ENCODE results near the gene PIGQ. TPM values are rescaled to one million over a fixed set of nuclear protein-coding genes. Genes with fewer than 3 reads are reported as not detected.

PIGQ gene
- total and polyA plus RNA-seq, 2 of the 4 experiments (the other 2 are of a cell fraction) = 5.9 to 36.8 TPM

DNA sequence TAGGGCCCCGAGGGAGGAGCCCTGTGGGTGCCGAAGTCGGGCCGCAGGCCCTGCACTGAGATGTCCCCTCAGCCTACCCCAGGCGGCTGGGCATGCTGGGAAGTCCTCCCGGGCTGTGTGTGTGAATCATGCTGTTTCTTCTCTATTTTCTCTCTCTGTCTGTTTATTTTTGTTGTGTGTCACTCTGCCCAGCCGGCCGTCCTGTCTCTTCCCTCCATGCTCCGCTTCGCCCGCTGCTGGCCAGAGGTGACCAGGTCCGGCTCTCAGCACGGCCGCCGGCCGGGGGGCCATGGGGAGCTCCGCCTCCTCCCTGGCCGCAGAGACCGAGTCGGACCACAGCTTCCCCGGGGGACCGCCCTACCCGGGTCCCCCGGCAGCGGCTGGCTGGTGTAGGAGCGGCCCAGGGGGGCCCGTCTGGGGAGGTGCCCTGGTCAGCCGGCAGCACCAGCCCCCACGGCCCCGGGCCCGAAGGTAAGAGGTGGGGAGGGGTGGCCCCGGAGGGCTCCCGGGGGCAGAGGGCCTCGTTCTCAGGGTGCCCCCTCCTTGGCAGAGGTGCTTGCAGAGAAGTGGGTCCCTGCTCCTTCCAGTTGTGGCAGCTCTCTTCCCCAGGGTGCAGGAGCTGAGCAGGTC lies 29.8 kb upstream of the PIGQ start:
- in situ Hi-C loops (cut with MboI; ENCODE audit: low sequenced_read_pairs) = no loop called here
- peak; percentile 88 for DNase-seq
- POLR2A ChIA-PET (ENCODE audit: unreplicated experiment) = no interaction called here
- TF ChIP-seq CTCF (conservative IDR thresholded peaks at IDR 0.05; ENCODE audit: low read depth, low read length) (peak; percentile 60), ELK1 (IDR thresholded peaks at IDR 0.05; ENCODE audit: borderline replicate concordance, low read depth, low read length) (no peak), NFE2L2 (IDR thresholded peaks at IDR 0.05; ENCODE audit: low read depth, low read length) (no peak), POLR2A (IDR thresholded peaks at IDR 0.05; ENCODE audit: low read depth, low read length) (no peak), SMC3 (IDR thresholded peaks at IDR 0.05; ENCODE audit: low read depth, low read length) (peak; percentile 45; the same call in 1 of the 2 replicates), MAZ (IDR thresholded peaks at IDR 0.05; ENCODE audit: borderline replicate concordance, low read depth, low read length) (peak; percentile 76), MAFK (IDR thresholded peaks at IDR 0.05; ENCODE audit: low read depth, low read length) (no peak), CEBPB (IDR thresholded peaks at IDR 0.05; ENCODE audit: low read depth, low read length) (no peak), RCOR1 (IDR thresholded peaks at IDR 0.05; ENCODE audit: insufficient replicate concordance, low read length) (no peak), BHLHE40 (IDR thresholded peaks at IDR 0.05; ENCODE audit: low read depth, low read length) (0 out of 2 replicates have a peak, but pooled peaks have one; percentile 32), FOS (IDR thresholded peaks at IDR 0.05; ENCODE audit: low read depth, low read length) (peak; percentile 89), RFX5 (IDR thresholded peaks at IDR 0.05; ENCODE audit: low read depth, low read length) (no peak), RAD21 (IDR thresholded peaks at IDR 0.05; ENCODE audit: low read length) (peak; percentile 52), USF2 (IDR thresholded peaks at IDR 0.05; ENCODE audit: low read depth, low read length) (no peak)

More for the DNA sequence above, 29.8 kb upstream of the PIGQ start:
- Histone ChIP-seq H4K5ac (ENCODE audit: low read depth, low read length) (peak overlapping the region; percentile 39), H3K9me3 (ENCODE audit: control insufficient read depth, insufficient read depth, low read length) (no peaks in the 10 kb centered on the region), H3K27ac (ENCODE audit: insufficient read depth, low read length) (peak overlapping the region; percentile 60), H2BK15ac (ENCODE audit: low read depth, low read length) (peak overlapping the region; percentile 79; the same call in 1 of the 3 replicates), H2BK120ac (ENCODE audit: low read depth, low read length) (peak overlapping the region; percentile 80), H3K14ac (replicated peaks; ENCODE audit: low read depth, low read length) (peak overlapping the region; percentile 14; the same call in 1 of the 2 replicates), H3K4me3 (ENCODE audit: insufficient read depth, low read depth, low read length) (no peak overlapping the region), H2AK5ac (ENCODE audit: low read depth, low read length) (peak overlapping the region; percentile 62; the same call in 1 of the 2 replicates), H3K4me2 (ENCODE audit: low read depth, low read length) (peak overlapping the region; percentile 6; the same call in 1 of the 2 replicates), H2BK20ac (ENCODE audit: low read depth, low read length) (peak overlapping the region; percentile 30; the same call in 1 of the 2 replicates), H3K27me3 (ENCODE audit: control insufficient read depth, insufficient read depth, low read length) (no peaks in the 10 kb centered on the region), H3K4ac (ENCODE audit: low read depth, low read length) (peak overlapping the region; percentile 78), H2BK5ac (ENCODE audit: low read depth, low read length, poor library complexity, severe bottlenecking) (peak overlapping the region; percentile 72), H3K9me1 (ENCODE audit: insufficient read depth, low read length) (peaks cover 9% of the 10 kb centered on the region; the same call in 1 of the 2 replicates), H3K36me3 (ENCODE audit: control insufficient read depth, insufficient read depth, low read length) (peaks cover 15% of the 10 kb centered on the region), H3K18ac (ENCODE audit: low read depth, low read length) (no peak overlapping the region; the same call in 1 of the 2 replicates), H3K23ac (ENCODE audit: low read depth, low read length) (no peak overlapping the region), H3K79me1 (ENCODE audit: low read depth in 1 of 2, low read length in 2 of 2) (peaks cover 17 to 65% of the 10 kb centered on the region in 2 experiments), H2AK9ac (replicated peaks; ENCODE audit: low read depth, low read length, poor library complexity) (peak overlapping the region; percentile 92), H3K56ac (ENCODE audit: extremely low read depth, insufficient read depth, low read length) (no peak overlapping the region), H4K8ac (ENCODE audit: low read depth in 2 of 2, low read length in 2 of 2) (peak overlapping the region in 1 of 2 experiments; percentile 84; a peak in 1 of 4 replicates), H4K91ac (ENCODE audit: insufficient read depth, low read depth, low read length) (peak overlapping the region; percentile 47; the same call in 1 of the 2 replicates), H3K4me1 (ENCODE audit: control insufficient read depth, insufficient read depth, low read length) (peaks cover 22% of the 10 kb centered on the region), H2AFZ (replicated peaks; ENCODE audit: low read length, poor library complexity) (peak overlapping the region; percentile 74), H3K9ac (ENCODE audit: low read depth, low read length) (0 out of 2 replicates have a peak overlapping the region, but pooled peaks have one; percentile 34), H4K20me1 (ENCODE audit: insufficient read depth, low read length) (peaks cover 65% of the 10 kb centered on the region)
- CTCF ChIA-PET = interaction anchor here (0.6 kb wide), 2 partner anchors 37 to 153 kb away, joined by 3 read pairs; no protein-coding TSS in a partner anchor
- dilution Hi-C loops (cut with HindIII; ENCODE audit: low sequenced_read_pairs, unreplicated experiment) (no loop called here), intact Hi-C loops (cut with micrococcal nuclease) (no loop called here)
- 65% methylated on average over 7 of the region's 34 CpGs; no CpG with 5 or more reads in 1 of the 2 experiments for WGBS, 2 experiments (ENCODE audit: extremely low coverage in 2 of 2, insufficient read length in 1 of 2)
- ATAC-seq (ENCODE audit: low read depth) = peak; percentile 93
- no TSS peak for BruUV-seq (replicated peaks)

Measured in IMR-90 (cell line).